ENCODE results near the gene C4orf50. TPM values are rescaled to one million over a fixed set of nuclear protein-coding genes. Genes with fewer than 3 reads are reported as not detected.
"Not testable (repeated sequence)": the region's sequence is repeated elsewhere in the genome, so short reads cannot be mapped to it uniquely, and the experiment has no call there.

The C4orf50 gene
- total and polyA plus RNA-seq, 10 of the 15 experiments (the other 5 are each of a cell fraction or from before 2014, with no cell fraction given) = 0.04 to 0.09 (median 0.05) TPM; not detected in 3

GRCh38 chr4:5952286-5952974 lies 65.8 kb downstream of the C4orf50 start:
- H3K79me2 ChIP-seq (ENCODE audit: control insufficient read depth, insufficient read depth, low read length) = no peaks in the 10 kb centered on the region
- H3K27ac ChIP-seq (ENCODE audit: control insufficient read depth, insufficient read depth) = no peak overlapping the region
- RAD21 ChIA-PET (ENCODE audit: unreplicated experiment) = no interaction called here
- TF ChIP-seq POU2F2 (IDR thresholded peaks at IDR 0.05; ENCODE audit: borderline replicate concordance, low read depth, low read length) = no peak
- TF ChIP-seq ZNF592 (IDR thresholded peaks at IDR 0.05) = no peak
- no peak for TF ChIP-seq TCF3 (IDR thresholded peaks at IDR 0.05; ENCODE audit: borderline replicate concordance, insufficient read depth, low read depth, low read length)
- TF ChIP-seq CTCF (IDR thresholded peaks at IDR 0.05 in 2 of 3, conservative IDR thresholded peaks at IDR 0.05 in 1 of 3; ENCODE audit: control insufficient read depth in 2 of 3, extremely low read depth in 1 of 3, insufficient read depth in 1 of 3, low read depth in 3 of 3, low read length in 3 of 3) = no peak
- H2AFZ ChIP-seq (ENCODE audit: control insufficient read depth, low read depth, low read length) = no peak overlapping the region
- SMC1A ChIA-PET (ENCODE audit: uncharacterized antibody, unreplicated experiment) = no interaction called here
- no peak overlapping the region for H3K4me3 ChIP-seq
- ATAC-seq = no peak
- no peak overlapping the region for H3K9ac ChIP-seq (ENCODE audit: control insufficient read depth, insufficient read depth, low read length)
- BruUV-seq (replicated peaks) = no TSS peak
- H3K4me1 ChIP-seq (ENCODE audit: control insufficient read depth, insufficient read depth, low read length) = peaks cover 11% of the 10 kb centered on the region
- POLR2A ChIA-PET = no interaction called here
- no peaks in the 10 kb centered on the region for H4K20me1 ChIP-seq (ENCODE audit: control insufficient read depth, insufficient read depth)
- CTCF ChIA-PET = no interaction called here
- no peaks in the 10 kb centered on the region for H3K36me3 ChIP-seq (ENCODE audit: control insufficient read depth in 2 of 2, insufficient read depth in 2 of 2, low read length in 1 of 2)
- intact Hi-C loops (cut with micrococcal nuclease; ENCODE audit: unreplicated experiment) = no loop called here
- FAIRE-seq = no peak
- DNase-seq (ENCODE audit: low read depth, low spot score) = no peak
- WGBS (ENCODE audit: insufficient coverage, insufficient replicate concordance, low lambda C conversion rate, missing lambda C conversion rate) = 44% methylated on average over 20 of the region's 22 CpGs
- in situ Hi-C loops (cut with MboI) = no loop called here
- H3K9me3 ChIP-seq (replicated peaks; ENCODE audit: control insufficient read depth, insufficient read depth, low read length) = no peaks in the 10 kb centered on the region; the same call in 2 of the 3 replicates
- no peaks in the 10 kb centered on the region; a peak in 1 of 4 replicates for H3K27me3 ChIP-seq (replicated peaks in 1 of 2; ENCODE audit: control insufficient read depth in 2 of 2, insufficient read depth in 2 of 2, low read length in 1 of 2)
- no peak overlapping the region for H3K4me2 ChIP-seq (ENCODE audit: control insufficient read depth, insufficient read depth)

- H3K79me2 ChIP-seq (ENCODE audit: control insufficient read depth, insufficient read depth, low read length); RAD21 ChIA-PET (ENCODE audit: unreplicated experiment); H2AFZ ChIP-seq (ENCODE audit: control insufficient read depth, low read depth, low read length); ATAC-seq; H3K27ac ChIP-seq (ENCODE audit: control insufficient read depth, insufficient read depth); intact Hi-C loops (cut with micrococcal nuclease; ENCODE audit: unreplicated experiment); POLR2A ChIA-PET; FAIRE-seq; CTCF ChIA-PET; H3K4me2 ChIP-seq (ENCODE audit: control insufficient read depth, insufficient read depth); SMC1A ChIA-PET (ENCODE audit: uncharacterized antibody, unreplicated experiment); H3K9me3 ChIP-seq (replicated peaks; ENCODE audit: control insufficient read depth, insufficient read depth, low read length); H3K4me1 ChIP-seq (ENCODE audit: control insufficient read depth, insufficient read depth, low read length); H3K4me3 ChIP-seq; in situ Hi-C loops (cut with MboI); H4K20me1 ChIP-seq (ENCODE audit: control insufficient read depth, insufficient read depth); H3K36me3 ChIP-seq (ENCODE audit: control insufficient read depth in 2 of 2, insufficient read depth in 2 of 2, low read length in 1 of 2); BruUV-seq (replicated peaks); H3K9ac ChIP-seq (ENCODE audit: control insufficient read depth, insufficient read depth, low read length); H3K27me3 ChIP-seq (replicated peaks in 1 of 2; ENCODE audit: control insufficient read depth in 2 of 2, insufficient read depth in 2 of 2, low read length in 1 of 2); DNase-seq (ENCODE audit: low read depth, low spot score): not testable (repeated sequence)
- 32% methylated on average over 6 of the region's 6 CpGs for WGBS (ENCODE audit: insufficient coverage, insufficient replicate concordance, low lambda C conversion rate, missing lambda C conversion rate)
These were observed 71.6 kb downstream of the C4orf50 start for GRCh38 chr4:5946653-5947052.

Data from GM12878 (cell line).